ENCODE data around the gene LST1. TPM values are rescaled to one million over a fixed set of nuclear protein-coding genes. Genes with fewer than 3 reads are reported as not detected.

Gene LST1
- total RNA-seq, 1 donor from 2014 or later = 127 TPM

- no peak for TF ChIP-seq CTCF (IDR thresholded peaks at IDR 0.05)
- H3K27me3 ChIP-seq (ENCODE audit: low read depth) = no peaks in the 10 kb centered on the region
- intact Hi-C loops (cut with DNase I) = no loop called here
- H3K27ac ChIP-seq = no peak overlapping the region
- peaks cover 100% of the 10 kb centered on the region for H3K36me3 ChIP-seq
- no peak overlapping the region for H3K4me3 ChIP-seq
- no peaks in the 10 kb centered on the region for H3K9me3 ChIP-seq
- H3K4me1 ChIP-seq = no peaks in the 10 kb centered on the region
- ATAC-seq (no peak), DNase-seq (no peak)
Measured at GRCh38 chr6:31632279-31632946, 46.3 kb downstream of the LST1 start.

DNA sequence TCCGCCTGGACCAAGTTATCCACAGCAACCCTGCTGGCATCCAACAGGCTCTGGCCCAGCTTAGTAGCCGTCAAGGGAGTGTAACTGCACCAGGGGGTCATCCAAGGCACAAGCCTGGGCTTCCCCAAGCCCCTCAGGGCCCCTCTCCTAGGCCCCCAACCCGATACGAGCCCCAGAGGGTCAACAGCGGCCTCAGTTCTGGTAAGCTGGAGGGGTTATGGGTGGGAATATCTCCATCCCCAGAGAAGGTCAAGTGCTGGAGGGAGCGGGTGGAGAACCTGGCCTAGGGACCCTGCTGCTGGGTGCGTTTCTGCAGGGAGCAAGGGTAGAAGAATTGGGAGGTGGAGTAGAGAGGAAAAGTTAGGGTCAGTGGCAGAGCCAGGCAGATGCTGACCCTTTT is 47.4 kb downstream of the LST1 start:
- intact Hi-C loops (cut with DNase I) = no loop called here
- Histone ChIP-seq H3K9me3 (no peaks in the 10 kb centered on the region), H3K27ac (no peak overlapping the region), H3K36me3 (peaks cover 100% of the 10 kb centered on the region), H3K4me1 (no peaks in the 10 kb centered on the region), H3K27me3 (ENCODE audit: low read depth) (no peaks in the 10 kb centered on the region), H3K4me3 (no peak overlapping the region)
- TF ChIP-seq CTCF (IDR thresholded peaks at IDR 0.05) = no peak
- DNase-seq = no peak
- no peak for ATAC-seq

GRCh38 chr6:31634131-31634530 is 48.1 kb downstream of the LST1 start:
- Histone ChIP-seq H3K27me3 (ENCODE audit: low read depth) (no peaks in the 10 kb centered on the region), H3K4me1 (no peaks in the 10 kb centered on the region), H3K36me3 (peaks cover 100% of the 10 kb centered on the region), H3K27ac (no peak overlapping the region), H3K4me3 (no peak overlapping the region), H3K9me3 (no peaks in the 10 kb centered on the region)
- DNase-seq (no peak), ATAC-seq (no peak)
- intact Hi-C loops (cut with DNase I) = no loop called here
- TF ChIP-seq CTCF (IDR thresholded peaks at IDR 0.05) = no peak

GRCh38 chr6:31634969-31635575 is 49.0 kb downstream of the LST1 start:
- Histone ChIP-seq H3K36me3 (peaks cover 100% of the 10 kb centered on the region), H3K4me3 (no peak overlapping the region), H3K4me1 (no peaks in the 10 kb centered on the region), H3K27me3 (ENCODE audit: low read depth) (no peaks in the 10 kb centered on the region), H3K27ac (no peak overlapping the region), H3K9me3 (no peaks in the 10 kb centered on the region)
- intact Hi-C loops (cut with DNase I) = no loop called here
- ATAC-seq = no peak
- DNase-seq = no peak
- TF ChIP-seq CTCF (IDR thresholded peaks at IDR 0.05) = no peak

DNA sequence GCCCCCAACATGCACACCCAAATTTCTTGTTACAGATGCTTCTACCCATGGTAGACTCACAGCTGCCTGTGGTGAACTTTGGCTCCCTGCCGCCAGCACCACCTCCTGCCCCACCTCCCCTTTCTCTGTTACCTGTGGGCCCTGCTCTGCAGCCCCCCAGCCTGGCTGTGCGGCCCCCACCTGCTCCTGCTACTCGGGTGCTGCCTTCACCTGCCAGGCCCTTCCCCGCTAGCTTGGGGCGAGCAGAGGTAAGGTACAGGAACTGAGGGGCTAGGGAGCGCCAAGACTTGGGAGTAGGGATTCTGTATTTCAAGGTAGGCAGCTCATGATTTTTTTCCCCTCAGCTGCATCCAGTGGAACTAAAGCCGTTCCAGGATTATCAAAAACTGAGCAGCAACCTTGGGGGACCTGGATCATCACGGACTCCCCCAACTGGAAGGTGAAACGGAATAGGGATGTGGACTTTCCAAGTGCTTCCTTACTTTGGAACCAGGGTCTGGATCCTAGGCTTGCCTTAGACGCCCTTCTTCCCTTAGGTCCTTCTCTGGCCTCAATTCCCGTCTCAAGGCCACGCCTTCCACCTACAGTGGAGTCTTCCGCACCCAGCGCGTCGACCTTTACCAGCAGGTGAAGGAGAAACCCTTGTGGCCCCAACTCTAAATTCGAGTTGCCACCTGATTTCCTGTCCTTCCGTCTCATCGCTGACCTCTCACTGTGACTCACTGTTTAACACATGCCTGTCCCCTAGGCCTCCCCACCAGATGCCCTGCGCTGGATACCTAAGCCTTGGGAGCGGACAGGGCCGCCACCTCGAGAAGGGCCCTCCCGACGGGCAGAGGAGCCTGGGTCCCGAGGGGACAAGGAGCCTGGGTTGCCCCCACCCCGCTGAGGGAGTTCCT is 50.9 kb downstream of the LST1 start:
- intact Hi-C loops (cut with DNase I) = no loop called here
- peaks cover 100% of the 10 kb centered on the region for H3K36me3 ChIP-seq

More for the DNA sequence above, 50.9 kb downstream of the LST1 start:
- TF ChIP-seq CTCF (IDR thresholded peaks at IDR 0.05) = no peak
- H3K4me3 ChIP-seq = no peak overlapping the region
- H3K4me1 ChIP-seq = no peaks in the 10 kb centered on the region
- H3K27me3 ChIP-seq (ENCODE audit: low read depth) = no peaks in the 10 kb centered on the region
- DNase-seq (no peak), ATAC-seq (peak in 1 of 2 donors; percentile 10)
- no peak overlapping the region for H3K27ac ChIP-seq
- H3K9me3 ChIP-seq = no peaks in the 10 kb centered on the region

Small RNA genes within 50 kb of the gene (microRNA-seq; reads per million reads assigned to microRNA genes)
- not detected for gene MIR6832 (ENCODE audit: borderline number of aligned reads)

Other genes starting within 250 kb of the LST1 start
- 2,736 TPM for gene HLA-B, start 229.1 kb upstream of the LST1 start, total RNA-seq
- gene MICA, start 182.7 kb upstream of the LST1 start, total RNA-seq = 33.1 TPM
- 13.8 TPM for gene MICB, start 88.1 kb upstream of the LST1 start, total RNA-seq
- gene MCCD1, start 57.3 kb upstream of the LST1 start, total RNA-seq = not detected
- gene DDX39B, start 44.3 kb upstream of the LST1 start, total RNA-seq = 265 TPM
- gene ATP6V1G2, start 39.7 kb upstream of the LST1 start, total RNA-seq = 1.6 TPM
- gene NFKBIL1, start 38.7 kb upstream of the LST1 start, total RNA-seq = 17.8 TPM
- gene LTA, start 14.0 kb upstream of the LST1 start, total RNA-seq = not detected
- gene TNF, start 10.7 kb upstream of the LST1 start, total RNA-seq = 4.5 TPM
- gene LTB, start 3.9 kb upstream of the LST1 start, total RNA-seq = 10.0 TPM
- gene NCR3, start 6.7 kb downstream of the LST1 start, total RNA-seq = 2.6 TPM
- 109 TPM for gene AIF1, start 29.0 kb downstream of the LST1 start, total RNA-seq
- 133 TPM for gene PRRC2A, start 34.4 kb downstream of the LST1 start, total RNA-seq
- gene BAG6, start 66.4 kb downstream of the LST1 start, total RNA-seq = 253 TPM
- gene APOM, start 69.6 kb downstream of the LST1 start, total RNA-seq = 1.6 TPM
- gene C6orf47, start 74.5 kb downstream of the LST1 start, total RNA-seq = 24.7 TPM
- gene GPANK1, start 78.7 kb downstream of the LST1 start, total RNA-seq = 15.4 TPM
- gene CSNK2B, start 79.8 kb downstream of the LST1 start, total RNA-seq = 117 TPM
- gene LY6G5B, start 83.7 kb downstream of the LST1 start, total RNA-seq = 11.0 TPM
- 2.9 TPM for gene LY6G5C, start 94.8 kb downstream of the LST1 start, total RNA-seq
- 56.4 TPM for gene ABHD16A, start 117.0 kb downstream of the LST1 start, total RNA-seq
- 0.97 TPM for gene LY6G6F, start 120.6 kb downstream of the LST1 start, total RNA-seq
- gene LY6G6D, start 129.1 kb downstream of the LST1 start, total RNA-seq = not detected
- gene LY6G6C, start 135.5 kb downstream of the LST1 start, total RNA-seq = not detected
- 2.6 TPM for gene MPIG6B, start 137.1 kb downstream of the LST1 start, total RNA-seq
- 67.0 TPM for gene DDAH2, start 143.0 kb downstream of the LST1 start, total RNA-seq
- 310 TPM for gene CLIC1, start 150.3 kb downstream of the LST1 start, total RNA-seq
- gene MSH5, start 153.7 kb downstream of the LST1 start, total RNA-seq = 14.9 TPM
- gene SAPCD1, start 176.4 kb downstream of the LST1 start, total RNA-seq = 1.2 TPM
- 4.2 TPM for gene VWA7, start 191.1 kb downstream of the LST1 start, total RNA-seq
- 44.1 TPM for gene VARS1, start 209.5 kb downstream of the LST1 start, total RNA-seq
- 30.5 TPM for gene LSM2, start 220.7 kb downstream of the LST1 start, total RNA-seq
- gene HSPA1L, start 229.0 kb downstream of the LST1 start, total RNA-seq = 2.5 TPM
- gene HSPA1A, start 229.3 kb downstream of the LST1 start, total RNA-seq = 230 TPM
- gene HSPA1B, start 241.5 kb downstream of the LST1 start, total RNA-seq = 122 TPM

Data from lower lobe of right lung (tissue), 2 donors.